B cell (primary cell): ENCODE results near the gene INPP5J.

Source experiments
- EZH2 ChIP-seq: IDR thresholded peaks from 2 replicates; pipeline ENCODE4 v1.6.1; 2012; ENCODE audit warnings: borderline replicate concordance, low read depth, mild to moderate bottlenecking, moderate library complexity, low read length; ENCODE audit not compliant: insufficient read depth, poor library complexity, severe bottlenecking
- TF ChIP-seq, protein P1 (sequence below): fragments of 200-600 bp; IDR thresholded peaks from one replicate; pipeline ENCODE4 v1.8.0; 2022; ENCODE audit warnings: antibody characterized with exemption, mild to moderate bottlenecking

GRCh38 chr22:31103111-31103510, 19.7 kb upstream of the INPP5J start:
- TF ChIP-seq, protein P1, sequence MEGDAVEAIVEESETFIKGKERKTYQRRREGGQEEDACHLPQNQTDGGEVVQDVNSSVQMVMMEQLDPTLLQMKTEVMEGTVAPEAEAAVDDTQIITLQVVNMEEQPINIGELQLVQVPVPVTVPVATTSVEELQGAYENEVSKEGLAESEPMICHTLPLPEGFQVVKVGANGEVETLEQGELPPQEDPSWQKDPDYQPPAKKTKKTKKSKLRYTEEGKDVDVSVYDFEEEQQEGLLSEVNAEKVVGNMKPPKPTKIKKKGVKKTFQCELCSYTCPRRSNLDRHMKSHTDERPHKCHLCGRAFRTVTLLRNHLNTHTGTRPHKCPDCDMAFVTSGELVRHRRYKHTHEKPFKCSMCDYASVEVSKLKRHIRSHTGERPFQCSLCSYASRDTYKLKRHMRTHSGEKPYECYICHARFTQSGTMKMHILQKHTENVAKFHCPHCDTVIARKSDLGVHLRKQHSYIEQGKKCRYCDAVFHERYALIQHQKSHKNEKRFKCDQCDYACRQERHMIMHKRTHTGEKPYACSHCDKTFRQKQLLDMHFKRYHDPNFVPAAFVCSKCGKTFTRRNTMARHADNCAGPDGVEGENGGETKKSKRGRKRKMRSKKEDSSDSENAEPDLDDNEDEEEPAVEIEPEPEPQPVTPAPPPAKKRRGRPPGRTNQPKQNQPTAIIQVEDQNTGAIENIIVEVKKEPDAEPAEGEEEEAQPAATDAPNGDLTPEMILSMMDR, result no peak
- TF ChIP-seq EZH2, result no peak
